Dermis microvascular lymphatic vessel endothelial cell (primary cell): ENCODE measurements around the gene PYDC1. TPM values are rescaled to one million over a fixed set of nuclear protein-coding genes. Genes with fewer than 3 reads are reported as not detected.
"Not testable (repeated sequence)": the region's sequence is repeated elsewhere in the genome, so short reads cannot be mapped to it uniquely, and the experiment has no call there.

ENCODE experiments used
- DNase-seq, 2 donors: peaks; one replicate each; pipeline versions ENCODE4 v3.0.0 to v3.0.0-alpha.2; 2010; ENCODE audit warnings: low read depth in 2 of 2
- total RNA-seq: library from RNA; depleted of rRNA; stranded (reverse); fragments of >200 nt; gene quantifications from 2 replicates; pipeline ENCODE4 v1.2.1, GENCODE V29; 2014

PYDC1 gene
- total RNA-seq, 1 donor from 2014 or later: not detected

- no peak for DNase-seq
These were observed 20.4 kb downstream of the PYDC1 start for GRCh38 chr16:31196324-31197088.

- DNase-seq: not testable (repeated sequence)
These were observed 21.1 kb downstream of the PYDC1 start for GRCh38 chr16:31195861-31196260.

GRCh38 chr16:31194898-31195297 is 22.0 kb downstream of the PYDC1 start:
- no peak for DNase-seq

- no peak for DNase-seq
These were observed 23.1 kb downstream of the PYDC1 start for GRCh38 chr16:31193874-31194273.

- DNase-seq: no peak
These were observed 23.9 kb downstream of the PYDC1 start for GRCh38 chr16:31192856-31193642.

GRCh38 chr16:31191697-31192428 is 25.1 kb downstream of the PYDC1 start:
- no peak for DNase-seq

GRCh38 chr16:31190818-31191444 is 26.0 kb downstream of the PYDC1 start:
- DNase-seq: no peak

- no peak for DNase-seq
These were observed 26.9 kb downstream of the PYDC1 start for GRCh38 chr16:31190061-31190460.

GRCh38 chr16:31189412-31189778 is 27.5 kb downstream of the PYDC1 start:
- no peak for DNase-seq

GRCh38 chr16:31188450-31189411 is 28.2 kb downstream of the PYDC1 start:
- DNase-seq: no peak

- no peak for DNase-seq
These were observed 29.1 kb downstream of the PYDC1 start for GRCh38 chr16:31187808-31188189.

- no peak for DNase-seq
These were observed 29.8 kb downstream of the PYDC1 start for GRCh38 chr16:31186930-31187807.

- DNase-seq: no peak
These were observed 30.8 kb downstream of the PYDC1 start for GRCh38 chr16:31186176-31186575.

GRCh38 chr16:31185339-31185738 is 31.6 kb downstream of the PYDC1 start:
- no peak for DNase-seq

- DNase-seq: no peak
These were observed 32.0 kb downstream of the PYDC1 start for GRCh38 chr16:31184888-31185287.

GRCh38 chr16:31183432-31184428 is 33.2 kb downstream of the PYDC1 start:
- DNase-seq: no peak

GRCh38 chr16:31182391-31182790 is 34.5 kb downstream of the PYDC1 start:
- no peak for DNase-seq

- peak; percentile 12 to 66 for DNase-seq
These were observed 35.7 kb downstream of the PYDC1 start for GRCh38 chr16:31181102-31181830.
